C4-2B (cell line): ENCODE results near the gene LEUTX.

ENCODE experiments used
- CTCF ChIP-seq: fragments of 450-650 bp; conservative IDR thresholded peaks from 2 replicates; pipeline ENCODE4 v1.5.1; 2017; ENCODE audit warnings: mild to moderate bottlenecking
- ZFX ChIP-seq: fragments of 450-650 bp; IDR thresholded peaks from 2 replicates; pipeline ENCODE4 v1.6.1; 2017

- TF ChIP-seq CTCF (no peak), ZFX (no peak)
Observed at GRCh38 chr19:39825531-39826076, 47.0 kb downstream of the LEUTX start.
